GM21360 (cell line): Measurements from ENCODE around the gene NDN.
"Not testable (repeated sequence)": the region's sequence is repeated elsewhere in the genome, so short reads cannot be mapped to it uniquely, and the experiment has no call there.

Source experiments
- ATAC-seq: cut with Tn5 transposase; IDR thresholded peaks from one replicate; pipeline ENCODE4 v1.9.1; 2021; ENCODE audit warnings: mild to moderate bottlenecking, moderate library complexity; ENCODE audit not compliant: unreplicated experiment

Gene NDN, protein sequence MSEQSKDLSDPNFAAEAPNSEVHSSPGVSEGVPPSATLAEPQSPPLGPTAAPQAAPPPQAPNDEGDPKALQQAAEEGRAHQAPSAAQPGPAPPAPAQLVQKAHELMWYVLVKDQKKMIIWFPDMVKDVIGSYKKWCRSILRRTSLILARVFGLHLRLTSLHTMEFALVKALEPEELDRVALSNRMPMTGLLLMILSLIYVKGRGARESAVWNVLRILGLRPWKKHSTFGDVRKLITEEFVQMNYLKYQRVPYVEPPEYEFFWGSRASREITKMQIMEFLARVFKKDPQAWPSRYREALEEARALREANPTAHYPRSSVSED

DNA sequence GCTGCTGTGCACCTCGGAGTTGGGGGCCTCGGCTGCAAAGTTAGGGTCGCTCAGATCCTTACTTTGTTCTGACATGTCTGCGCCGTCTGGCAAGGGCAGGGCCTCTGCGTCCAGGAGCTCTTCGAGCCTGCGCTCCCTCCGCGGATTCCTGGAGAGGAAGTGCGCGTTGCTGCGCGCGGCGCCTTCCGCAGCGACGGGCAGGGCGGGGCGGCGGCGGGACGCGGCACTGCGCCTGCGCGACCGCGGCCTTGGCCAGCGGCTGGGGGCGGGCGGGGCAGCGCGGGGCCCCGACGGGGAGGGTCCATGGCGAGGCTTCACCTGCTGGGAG is at the start of gene NDN:
Gene NDN (minus strand): TSS at position 163 of the 328 bp plus-strand sequence. CDS start 88 bp downstream, at position 75.
- ATAC-seq: no peak

DNA sequence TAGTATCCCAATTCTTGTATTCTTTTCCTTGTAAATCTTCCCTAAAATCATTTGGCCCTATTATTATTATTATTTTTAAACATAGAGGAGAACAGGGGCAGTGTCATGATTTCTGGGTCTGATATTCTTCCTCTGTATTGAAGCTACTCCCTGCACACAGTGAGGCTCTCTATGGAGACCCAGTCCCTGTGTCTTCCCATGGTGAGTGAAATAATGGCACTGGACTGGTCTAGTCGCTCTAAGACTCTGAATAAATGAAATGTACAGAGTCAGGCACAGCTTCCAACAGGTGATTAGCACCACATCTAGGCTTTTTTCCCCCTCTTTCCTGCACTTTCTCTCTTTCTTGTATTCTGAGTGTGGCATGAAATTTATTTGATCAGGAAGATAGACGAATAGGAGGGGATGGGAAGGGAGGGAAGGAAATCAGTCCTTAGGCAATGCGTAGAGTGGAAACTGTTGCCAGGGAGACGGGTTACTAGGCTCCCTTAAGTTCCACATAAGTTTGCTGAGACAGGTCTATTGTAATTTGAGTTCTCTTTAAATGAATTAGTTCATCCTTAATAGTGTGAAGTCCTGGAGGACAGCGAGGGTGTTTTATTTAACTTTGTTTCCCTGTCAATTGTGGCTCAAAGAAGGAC is 49.0 kb upstream of the NDN start:
- ATAC-seq: no peak

DNA sequence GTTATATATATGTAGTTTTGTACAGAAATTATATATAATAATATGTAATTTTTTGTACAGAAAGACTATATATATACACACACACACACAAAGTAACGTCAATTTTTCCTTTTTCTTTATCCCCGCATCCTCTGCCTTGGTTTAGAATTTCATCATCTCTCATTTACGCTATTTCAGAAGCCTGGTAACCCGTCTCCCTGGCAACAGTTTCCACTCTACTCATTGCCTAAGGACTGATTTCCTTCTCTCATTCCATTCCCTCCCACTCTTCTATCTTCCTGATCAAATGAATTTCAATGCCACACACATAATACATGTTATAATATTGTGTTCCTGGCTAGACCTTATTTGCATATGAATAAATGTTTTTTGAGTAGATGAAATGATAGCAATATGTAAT is 47.8 kb upstream of the NDN start:
- ATAC-seq: no peak

- ATAC-seq: not testable (repeated sequence)
These were observed 27.0 kb upstream of the NDN start for GRCh38 chr15:23713874-23714656.

GRCh38 chr15:23708332-23708731 is 21.2 kb upstream of the NDN start:
- no peak for ATAC-seq

DNA sequence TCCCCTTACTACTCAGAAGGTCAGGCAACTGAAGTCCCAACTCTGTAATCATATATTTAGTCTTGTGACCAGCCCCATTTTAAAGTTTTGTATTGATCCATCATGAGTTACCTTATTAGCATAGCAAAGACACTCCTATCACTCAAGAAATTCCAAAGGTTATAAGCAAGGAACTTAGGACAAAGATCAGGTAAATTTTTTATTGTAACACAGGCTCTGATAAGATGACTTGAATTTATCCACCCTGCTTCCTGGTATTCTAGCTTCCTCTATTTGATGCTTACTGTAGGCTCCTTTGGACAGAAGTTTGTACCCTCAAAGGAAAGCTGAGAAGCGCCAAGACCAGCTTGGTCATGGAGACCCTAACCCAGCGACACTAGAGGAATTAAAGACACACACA is 8.2 kb upstream of the NDN start:
- ATAC-seq: no peak

- ATAC-seq: no peak
These were observed 7.5 kb upstream of the NDN start for GRCh38 chr15:23694592-23694991.

DNA sequence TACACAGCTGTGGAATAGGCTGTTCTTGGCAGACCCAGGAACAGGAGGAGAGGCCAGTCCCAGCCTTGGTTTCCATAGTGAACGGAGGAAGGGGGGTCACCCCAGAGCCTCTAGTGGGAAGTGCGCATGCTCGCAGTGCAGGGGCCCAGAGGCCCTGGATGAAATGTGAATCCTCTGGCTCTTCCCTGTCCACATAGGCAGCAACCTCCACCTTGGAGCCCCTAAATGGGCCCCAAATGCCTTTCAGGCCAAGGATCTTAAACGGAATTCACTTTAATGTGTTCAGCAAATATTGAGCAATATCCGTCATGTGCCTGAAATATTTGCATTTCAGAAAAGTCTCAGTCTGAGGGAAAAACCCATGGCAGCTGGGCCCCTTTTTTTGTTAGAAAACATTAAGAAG is 3.3 kb upstream of the NDN start:
- no peak for ATAC-seq

DNA sequence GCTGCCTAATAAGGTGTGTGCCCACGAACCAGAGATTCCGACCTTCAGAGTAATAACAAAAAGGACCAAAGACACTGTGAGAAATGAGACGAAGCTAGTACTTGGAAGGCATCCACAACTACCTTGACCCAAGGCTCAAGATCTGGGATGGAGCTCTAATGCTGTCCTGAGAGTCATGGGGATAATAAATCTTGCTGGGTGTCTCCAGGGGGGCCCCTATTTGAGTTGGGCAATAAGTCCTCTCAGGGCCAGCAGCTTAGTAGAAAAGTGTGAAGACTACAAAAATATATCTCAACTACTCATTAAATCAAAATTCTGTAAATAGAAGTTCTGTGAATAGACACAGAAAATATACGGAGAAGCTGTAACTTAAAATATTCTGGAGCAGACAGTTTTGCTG is 2.9 kb upstream of the NDN start:
- ATAC-seq: no peak

GRCh38 chr15:23686466-23687142 is 501 bp downstream of the NDN start:
- ATAC-seq: no peak

GRCh38 chr15:23671481-23671880 is 15.6 kb downstream of the NDN start:
- ATAC-seq: no peak

DNA sequence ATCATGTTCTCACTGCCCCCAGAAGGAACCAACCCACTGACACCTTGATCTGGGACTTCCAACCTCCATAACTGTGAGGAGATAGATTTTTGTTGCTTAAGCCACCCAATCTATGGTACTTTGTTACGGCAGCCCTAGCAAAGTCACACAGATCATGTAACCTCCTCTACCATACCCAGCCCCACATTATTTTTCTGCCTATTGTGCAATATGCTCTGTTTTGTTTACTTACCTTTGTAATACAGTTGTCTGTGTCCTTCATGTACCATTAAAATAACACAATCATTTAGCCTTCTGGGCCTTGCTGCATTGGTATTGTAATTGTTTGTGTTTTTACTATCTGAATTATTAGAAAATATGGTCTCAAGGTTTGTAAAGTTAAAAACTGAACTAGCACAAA is 16.1 kb downstream of the NDN start:
- no peak for ATAC-seq

- no peak for ATAC-seq
These were observed 23.9 kb downstream of the NDN start for GRCh38 chr15:23663232-23663631.

DNA sequence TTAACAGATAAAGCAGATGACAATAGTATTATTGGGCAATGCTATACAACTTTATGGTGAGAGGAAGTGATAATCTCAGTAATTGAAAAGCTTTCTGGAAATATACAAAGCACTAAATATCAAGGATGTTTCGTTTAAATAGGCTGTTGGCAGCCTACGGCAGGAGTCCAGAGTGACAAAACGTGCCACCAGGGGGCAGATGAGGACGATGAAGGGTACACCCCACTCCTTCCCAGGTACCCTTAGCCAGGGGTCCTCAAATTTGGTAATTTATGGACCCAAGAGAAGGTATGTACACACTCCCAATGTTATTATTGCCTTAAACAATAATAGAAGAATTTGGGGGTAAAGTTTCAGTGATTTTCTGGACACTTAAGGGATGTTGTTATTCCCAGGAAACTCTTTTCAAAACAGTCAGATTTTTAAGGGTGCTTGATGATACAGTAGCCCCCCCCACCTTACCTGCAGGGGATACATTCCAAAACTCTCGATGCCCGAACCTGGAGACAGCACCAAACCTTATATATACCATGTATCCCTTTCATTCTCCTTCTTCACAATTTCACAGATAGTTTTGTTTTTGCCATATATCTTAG is 38.1 kb downstream of the NDN start:
- ATAC-seq: no peak

GRCh38 chr15:23647421-23648370 is 39.4 kb downstream of the NDN start, which contains the start of gene MAGEL2:
Gene MAGEL2, minus strand, starts transcription at chr15:23647867. Its CDS starts 125 bp downstream, at chr15:23647742.
- ATAC-seq: no peak

- ATAC-seq: no peak
These were observed 40.2 kb downstream of the NDN start for GRCh38 chr15:23647001-23647295.

DNA sequence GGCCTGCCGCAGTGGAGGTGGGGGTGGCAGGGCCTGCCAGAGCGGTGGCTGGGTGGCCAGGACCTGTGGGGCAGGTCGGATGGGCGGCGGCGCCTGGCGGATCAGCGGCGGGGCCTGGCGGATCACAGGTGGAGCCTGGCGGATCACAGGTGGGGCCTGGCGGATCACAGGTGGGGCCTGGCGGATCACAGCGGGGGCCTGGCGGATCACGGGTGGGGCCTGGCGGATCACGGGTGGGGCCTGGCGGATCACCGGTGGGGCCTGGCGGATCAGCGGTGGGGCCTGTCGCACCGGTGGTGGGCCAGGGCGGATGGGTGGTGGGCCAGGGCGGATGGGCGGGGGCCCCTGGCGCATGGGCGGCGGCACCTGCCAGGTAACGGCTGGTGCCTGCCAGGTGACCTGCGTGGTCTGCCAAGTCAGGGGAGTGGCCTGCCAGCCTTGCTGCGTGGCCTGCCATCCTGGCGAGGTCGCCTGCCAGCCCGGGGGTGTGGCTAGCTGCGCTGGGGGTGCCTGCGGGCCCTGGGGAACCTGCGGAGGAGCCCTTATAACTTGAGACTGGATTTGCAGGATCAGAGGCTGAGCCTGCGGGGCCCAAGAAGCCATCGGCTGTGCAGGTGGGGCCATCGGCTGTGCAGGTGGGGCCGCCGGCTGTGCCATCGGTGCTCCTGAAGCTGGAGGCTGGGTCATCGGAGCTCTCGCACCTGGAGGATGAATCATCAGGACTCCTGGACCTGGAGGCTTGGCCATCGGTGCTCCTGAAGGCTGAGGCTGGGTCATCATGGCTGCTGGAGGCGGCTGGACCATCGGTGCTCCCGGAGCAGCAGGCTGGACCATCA is 40.7 kb downstream of the NDN start:
- no peak for ATAC-seq

DNA sequence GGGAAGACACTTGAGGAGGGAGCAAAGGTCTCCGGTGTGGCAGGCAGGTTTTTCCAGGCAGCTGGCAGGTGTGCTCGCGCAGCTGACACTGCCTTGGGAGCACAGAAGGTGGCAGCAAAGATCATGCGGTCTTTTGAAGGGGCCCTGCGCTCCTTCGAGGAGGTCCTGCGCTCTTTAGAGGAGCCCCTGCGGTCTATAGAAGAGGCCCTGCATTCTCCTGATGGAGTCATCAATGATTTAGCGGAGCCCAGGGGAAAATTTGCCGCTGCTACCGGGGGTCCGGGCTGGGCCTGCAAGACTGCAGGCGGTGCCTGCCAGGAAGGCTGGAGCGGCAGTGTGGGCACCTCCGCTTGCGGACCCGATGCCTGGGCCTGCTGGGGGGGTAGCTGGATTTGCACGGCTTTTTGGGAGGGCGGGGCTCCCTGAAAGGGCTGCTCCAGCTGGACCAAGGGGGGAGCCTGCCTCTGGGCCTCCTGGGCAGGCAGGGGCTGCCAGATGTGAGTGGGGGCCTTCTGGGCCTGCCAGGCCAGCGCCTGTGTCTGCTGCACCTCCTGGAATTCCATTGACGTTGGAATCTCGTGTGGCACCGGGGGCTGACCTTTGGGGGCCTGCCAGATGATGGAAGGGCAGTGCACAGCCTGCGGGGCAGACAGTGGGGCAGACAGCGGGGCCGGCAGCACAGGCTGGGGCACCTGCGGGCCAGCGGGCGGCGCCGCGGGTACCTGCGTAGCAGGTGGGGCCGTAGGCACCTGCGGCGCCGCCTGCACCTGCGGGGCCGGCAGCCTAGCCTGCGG is 41.5 kb downstream of the NDN start:
- no peak for ATAC-seq
